Transverse colon (tissue), 4 donors: ENCODE data around the gene COX6A2. TPM values are rescaled to one million over a fixed set of nuclear protein-coding genes. Genes with fewer than 3 reads are reported as not detected.

ENCODE experiments used
- DNase-seq: peaks from one replicate; pipeline ENCODE4 v3.0.0-alpha.2; 2019
- H3K27ac ChIP-seq, 4 donors: fragments of 200-600 bp; sonication (generic); 2 replicates each; pipeline ENCODE4 v1.5.1; 2016 to 2018; ENCODE audit warnings: inconsistent platforms in 4 of 4
- H3K27me3 ChIP-seq: fragments of 200-600 bp; sonication (generic); 2 replicates; pipeline ENCODE4 v1.5.1; 2017; ENCODE audit warnings: inconsistent platforms
- H3K36me3 ChIP-seq, 4 donors: fragments of 200-600 bp; sonication (generic); 2 replicates each; pipeline ENCODE4 v1.5.1; 2017 to 2019; ENCODE audit warnings: inconsistent platforms in 4 of 4
- H3K4me1 ChIP-seq, 4 donors: fragments of 200-600 bp; sonication (generic); 2 replicates each; pipeline ENCODE4 v1.5.1; 2017 to 2020; ENCODE audit warnings: inconsistent platforms in 4 of 4
- H3K4me3 ChIP-seq, 4 donors: fragments of 200-600 bp; sonication (generic); 1 replicate in 1 of 4; 2 replicates in 3 of 4; pipeline versions ENCODE4 v1.5.1 to v1.6.1; 2017 to 2019; ENCODE audit warnings: inconsistent platforms in 4 of 4
- H3K9me3 ChIP-seq, 2 donors: fragments of 200-600 bp; sonication (generic); 2 replicates each; pipeline ENCODE4 v1.5.1; 2017 to 2019; ENCODE audit warnings: inconsistent platforms in 2 of 2
- EP300 ChIP-seq: sonication (generic); formaldehyde crosslinking; IDR thresholded peaks from one replicate; pipeline ENCODE4 v1.6.1; 2017; ENCODE audit warnings: antibody characterized with exemption, low read depth
- POLR2A ChIP-seq: fragments of 450-650 bp; IDR thresholded peaks from one replicate; pipeline ENCODE4 v1.6.1; 2016; ENCODE audit warnings: antibody characterized with exemption, mild to moderate bottlenecking, moderate library complexity
- POLR2AphosphoS5 ChIP-seq, 3 donors: sonication (generic); formaldehyde crosslinking; IDR thresholded peaks; one replicate each; pipeline ENCODE4 v1.6.1; 2016; ENCODE audit warnings: antibody characterized with exemption in 3 of 3
- WGBS, 2 donors: methylation state at CpG; one replicate each; pipeline ENCODE4 v1.1.5; 2018; ENCODE audit warnings: low coverage in 1 of 2; 5-methylcytosine and 5-hydroxymethylcytosine counted together
- in situ Hi-C, 4 donors: fragments of 200-750 bp; cut with MboI; loops; one replicate each; pipeline versions ENCODE4 v1.15.0 to v1.15.1; 2017; ENCODE audit warnings: low sequenced_read_pairs in 3 of 4, low pct_ligation_motif_present in 1 of 4, low pct_unique_long_range_greater_than_20kb in 1 of 4
- intact Hi-C: fragments of 100-400 bp; cut with DNase I; formaldehyde crosslinking; loops from one replicate; pipeline ENCODE4 v1.15.1; 2023; ENCODE audit warnings: low total_unique reads
- total RNA-seq, 4 donors: library from RNA; depleted of rRNA; stranded (reverse); fragments of >200 nt; gene quantifications; one replicate each; pipeline ENCODE4 v1.1.0, GENCODE V29; 2016
- TF ChIP-seq, protein P1 (sequence below), 5 experiments: fragments of 200-600 bp in 3 of 5; fragments of 450-650 bp in 2 of 5; sonication (generic) in 3 of 5; IDR thresholded peaks; 1 replicate in 2 of 5; 2 replicates in 3 of 5; pipeline ENCODE4 v1.5.1; 2016 to 2017; ENCODE audit warnings: antibody characterized with exemption in 5 of 5, inconsistent platforms in 3 of 5, mild to moderate bottlenecking in 2 of 5, moderate library complexity in 1 of 5

The COX6A2 gene
- total RNA-seq, 4 donors from 2014 or later = not detected

GRCh38 chr16:31472709-31473203 lies 44.6 kb upstream of the COX6A2 start:
- DNase-seq = peak; percentile 93
- Histone ChIP-seq H3K4me3 (peak overlapping the region; percentile 58 to 80 (median 66)), H3K36me3 (no peaks in the 10 kb centered on the region), H3K4me1 (peaks cover 13 to 54% (median 39%) of the 10 kb centered on the region in 4 donors), H3K27me3 (no peaks in the 10 kb centered on the region), H3K27ac (peak overlapping the region; percentile 90 to 98 (median 93)), H3K9me3 (no peaks in the 10 kb centered on the region)
- WGBS, 2 donors = 29% methylated on average over 20 of the region's 20 CpGs; no CpG with 5 or more reads in 1 of the 2 donors
- TF ChIP-seq, protein P1, sequence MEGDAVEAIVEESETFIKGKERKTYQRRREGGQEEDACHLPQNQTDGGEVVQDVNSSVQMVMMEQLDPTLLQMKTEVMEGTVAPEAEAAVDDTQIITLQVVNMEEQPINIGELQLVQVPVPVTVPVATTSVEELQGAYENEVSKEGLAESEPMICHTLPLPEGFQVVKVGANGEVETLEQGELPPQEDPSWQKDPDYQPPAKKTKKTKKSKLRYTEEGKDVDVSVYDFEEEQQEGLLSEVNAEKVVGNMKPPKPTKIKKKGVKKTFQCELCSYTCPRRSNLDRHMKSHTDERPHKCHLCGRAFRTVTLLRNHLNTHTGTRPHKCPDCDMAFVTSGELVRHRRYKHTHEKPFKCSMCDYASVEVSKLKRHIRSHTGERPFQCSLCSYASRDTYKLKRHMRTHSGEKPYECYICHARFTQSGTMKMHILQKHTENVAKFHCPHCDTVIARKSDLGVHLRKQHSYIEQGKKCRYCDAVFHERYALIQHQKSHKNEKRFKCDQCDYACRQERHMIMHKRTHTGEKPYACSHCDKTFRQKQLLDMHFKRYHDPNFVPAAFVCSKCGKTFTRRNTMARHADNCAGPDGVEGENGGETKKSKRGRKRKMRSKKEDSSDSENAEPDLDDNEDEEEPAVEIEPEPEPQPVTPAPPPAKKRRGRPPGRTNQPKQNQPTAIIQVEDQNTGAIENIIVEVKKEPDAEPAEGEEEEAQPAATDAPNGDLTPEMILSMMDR (IDR thresholded peaks at IDR 0.05) = peak; percentile 68 to 85 (median 77)
- TF ChIP-seq EP300 = no peak
- TF ChIP-seq POLR2AphosphoS5 (IDR thresholded peaks at IDR 0.05) = peak; percentile 25 to 47 (median 27)
- TF ChIP-seq POLR2A = no peak
- intact Hi-C loops = no loop called here
- in situ Hi-C loops = loop anchor here in 2 of 4 donors (25.0 kb wide), 2 partner anchors 415 to 485 kb away; partner anchors contain the start of gene HSD3B7 (in 1 of the 2)

DNA sequence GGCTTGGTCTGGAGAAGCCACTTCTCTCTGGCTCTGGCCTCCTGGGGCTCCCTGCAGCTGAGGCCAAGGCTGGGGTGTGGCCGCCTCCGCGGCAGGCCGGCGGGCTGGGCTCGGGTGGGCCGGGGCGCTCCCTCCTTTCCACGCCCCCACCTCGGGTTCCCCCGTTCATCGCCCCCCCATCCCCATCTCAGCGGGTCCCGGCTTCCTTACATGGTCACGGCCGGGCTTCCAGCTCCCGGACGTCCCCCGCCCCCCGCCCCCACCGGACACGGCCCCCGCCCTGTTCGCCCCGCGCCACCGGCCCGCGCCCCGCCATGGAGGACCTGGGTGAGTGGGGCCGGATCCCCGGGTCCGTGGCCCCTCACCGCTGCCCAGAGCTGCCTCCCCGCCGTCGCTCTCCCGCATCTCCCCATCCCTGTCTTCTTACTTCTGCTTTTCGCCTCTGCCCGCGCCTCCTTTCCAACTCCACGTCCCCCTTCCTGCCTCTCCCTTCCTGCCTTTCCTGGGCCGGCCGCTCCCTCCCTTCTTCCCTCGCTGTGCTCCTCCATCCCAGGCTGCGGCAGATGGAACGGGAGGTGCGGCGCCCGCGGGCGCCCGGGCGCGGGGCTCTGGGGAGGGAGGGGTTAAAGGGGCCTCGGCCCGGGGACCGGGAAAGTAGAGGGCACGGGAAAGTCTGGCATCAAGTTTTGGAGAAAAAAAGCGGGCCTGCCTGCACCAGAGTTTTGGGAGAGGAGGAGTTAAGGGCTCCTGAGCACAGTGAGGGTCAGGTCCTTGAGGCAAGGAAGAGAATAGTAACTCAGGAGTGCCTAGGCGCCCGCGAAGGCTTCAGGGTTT lies 43.9 kb upstream of the COX6A2 start, which contains the start of gene TGFB1I1:
TSS of gene TGFB1I1 (plus strand) at position 278 of the 834 bp plus-strand sequence. CDS start at position 315, 37 bp downstream.
- Histone ChIP-seq H3K4me3 (peak within 1 kb of the TSS; percentile 58 to 80 (median 66)), H3K4me1 (peaks cover 13 to 48% (median 36%) of the 10 kb centered on the region in 4 donors), H3K36me3 (no peaks in the 10 kb centered on the region), H3K27ac (peak within 1 kb of the TSS; percentile 90 to 98 (median 93)), H3K27me3 (no peaks in the 10 kb centered on the region), H3K9me3 (no peaks in the 10 kb centered on the region)
- peak in 2 of 3 donors; percentile 25 to 37 for TF ChIP-seq POLR2AphosphoS5 (IDR thresholded peaks at IDR 0.05)
- no peak for TF ChIP-seq POLR2A
- 0 to 3% methylated on average over 6 to 37 of the region's 63 CpGs for WGBS, 2 donors
- intact Hi-C loops = no loop called here
- in situ Hi-C loops = loop anchor here in 2 of 4 donors (25.0 kb wide), 2 partner anchors 415 to 485 kb away; partner anchors contain the start of gene HSD3B7 (in 1 of the 2)
- peak; percentile 68 for DNase-seq

DNA sequence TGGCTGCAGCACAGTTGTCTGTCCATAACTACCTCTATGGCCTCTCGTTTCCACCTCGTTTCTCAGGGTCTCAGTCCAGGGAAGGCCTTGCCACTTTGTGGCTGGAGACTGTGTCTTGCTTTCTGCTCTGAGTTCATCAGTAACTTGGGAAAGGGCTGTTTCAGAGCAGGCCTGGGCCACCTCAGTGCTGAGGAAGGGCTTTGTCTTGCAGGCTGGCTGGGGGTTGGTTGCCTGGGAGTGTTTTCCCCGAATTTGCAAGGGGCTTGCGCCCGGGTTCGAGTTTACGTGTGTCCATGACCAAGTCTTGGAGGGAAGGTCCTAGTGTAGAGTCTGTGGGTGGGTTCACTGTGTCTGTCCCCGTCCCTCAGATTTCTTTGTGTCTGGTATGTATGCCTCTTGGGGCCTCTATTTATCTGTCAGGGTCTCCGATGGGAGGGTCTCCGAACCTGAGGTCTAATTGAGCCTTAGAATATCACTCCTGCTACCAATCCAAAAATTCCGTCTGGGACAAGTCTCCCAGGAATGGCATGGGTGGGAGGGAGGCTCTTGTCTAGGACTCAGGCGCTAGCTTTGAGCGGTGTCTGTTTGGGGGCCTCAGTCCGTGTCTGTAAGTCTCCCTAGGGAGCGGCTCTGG lies 43.2 kb upstream of the COX6A2 start:
- DNase-seq = no peak
- H3K36me3 ChIP-seq = no peaks in the 10 kb centered on the region
- H3K4me1 ChIP-seq = peaks cover 13 to 43% (median 32%) of the 10 kb centered on the region in 4 donors
- 49% methylated on average over 15 of the region's 15 CpGs; no CpG with 5 or more reads in 1 of the 2 donors for WGBS, 2 donors
- no peaks in the 10 kb centered on the region for H3K27me3 ChIP-seq
- H3K4me3 ChIP-seq = peak overlapping the region; percentile 58 to 80 (median 66)
- no peak for TF ChIP-seq POLR2AphosphoS5 (IDR thresholded peaks at IDR 0.05)
- TF ChIP-seq, protein P1 (IDR thresholded peaks at IDR 0.05) = no peak
- TF ChIP-seq POLR2A = no peak
- TF ChIP-seq EP300 = no peak
- H3K9me3 ChIP-seq = no peaks in the 10 kb centered on the region
- intact Hi-C loops (no loop called here), in situ Hi-C loops (loop anchor here in 2 of 4 donors (25.0 kb wide), 2 partner anchors 416 to 484 kb away; partner anchors contain the start of gene HSD3B7 (in 1 of the 2))
- peak overlapping the region; percentile 90 to 98 (median 93) for H3K27ac ChIP-seq

DNA sequence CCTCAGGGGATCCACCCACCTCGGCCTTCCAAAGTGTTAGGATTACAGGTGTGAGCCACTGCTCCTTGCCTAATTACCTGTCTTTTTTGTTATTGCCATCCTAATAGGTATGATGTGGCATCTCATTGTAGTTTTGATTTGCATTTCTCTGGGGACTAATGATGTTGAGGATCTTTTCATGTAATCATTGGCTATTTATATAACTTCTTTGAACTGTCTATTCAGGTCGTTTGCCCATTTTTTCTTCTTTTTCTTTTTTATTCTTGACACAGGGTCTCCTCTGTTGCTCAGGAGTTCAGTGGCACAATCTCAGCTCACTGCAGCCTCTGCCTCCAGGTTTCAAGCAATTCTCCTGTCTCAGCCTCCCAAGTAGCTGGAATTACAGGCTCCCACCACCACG lies 42.5 kb upstream of the COX6A2 start:
- intact Hi-C loops = no loop called here
- TF ChIP-seq EP300 (no peak), POLR2AphosphoS5 (IDR thresholded peaks at IDR 0.05) (no peak), POLR2A (no peak)
- TF ChIP-seq, protein P1 (IDR thresholded peaks at IDR 0.05) = no peak
- Histone ChIP-seq H3K9me3 (no peaks in the 10 kb centered on the region), H3K4me1 (peaks cover 13 to 36% (median 24%) of the 10 kb centered on the region in 4 donors), H3K4me3 (no peak overlapping the region), H3K36me3 (peaks cover 0 to 3% (median 0%) of the 10 kb centered on the region in 4 donors), H3K27me3 (no peaks in the 10 kb centered on the region), H3K27ac (peak overlapping the region; percentile 90 to 98 (median 93))
- WGBS, 2 donors = 71 to 82% methylated on average over 2 to 3 of the region's 3 CpGs
- no peak for DNase-seq
- in situ Hi-C loops = loop anchor here in 2 of 4 donors (25.0 kb wide), 2 partner anchors 417 to 483 kb away; partner anchors contain the start of gene HSD3B7 (in 1 of the 2)
